Osteoblast (primary cell): ENCODE results near the gene CLTRN. TPM values are rescaled to one million over a fixed set of nuclear protein-coding genes. Genes with fewer than 3 reads are reported as not detected.
A peak's percentile ranks its signal among the peaks of the same experiment; 100 is the strongest.

Experiments used
- DNase-seq: peaks from one replicate; pipeline ENCODE4 v3.0.0; 2011; ENCODE audit warnings: low spot score, mixed read lengths; ENCODE audit not compliant: insufficient read length; ENCODE audit errors: missing footprints
- H2AFZ ChIP-seq: 2 replicates; pipeline ENCODE4 v1.6.0; 2011; ENCODE audit warnings: mild to moderate bottlenecking, low read length
- H3K27ac ChIP-seq: 2 replicates; pipeline ENCODE4 v1.5.1; 2011; ENCODE audit warnings: mild to moderate bottlenecking, low read depth, low read length, moderate library complexity
- H3K27me3 ChIP-seq: 2 replicates; pipeline ENCODE4 v1.6.0; 2012; ENCODE audit warnings: mild to moderate bottlenecking, control low read depth, inconsistent platforms, low read length, moderate library complexity; ENCODE audit not compliant: insufficient read depth
- H3K36me3 ChIP-seq: 2 replicates; pipeline ENCODE4 v1.5.1; 2011; ENCODE audit warnings: mild to moderate bottlenecking, low read length, control low read depth, moderate library complexity; ENCODE audit not compliant: insufficient read depth
- H3K4me1 ChIP-seq: 2 replicates; pipeline ENCODE4 v1.5.1; 2011; ENCODE audit warnings: mild to moderate bottlenecking, low read length, control low read depth, moderate library complexity; ENCODE audit not compliant: insufficient read depth
- H3K4me2 ChIP-seq: 2 replicates; pipeline ENCODE4 v1.6.0; 2011; ENCODE audit warnings: mild to moderate bottlenecking, low read length; ENCODE audit not compliant: insufficient read depth
- H3K4me3 ChIP-seq: fragments of 200-600 bp; sonication (generic); 3 replicates; pipeline ENCODE4 v1.5.1; 2012; ENCODE audit warnings: mild to moderate bottlenecking, low read length, inconsistent platforms; ENCODE audit not compliant: insufficient read depth
- H3K79me2 ChIP-seq: 2 replicates; pipeline ENCODE4 v1.6.0; 2012; ENCODE audit warnings: mild to moderate bottlenecking, low read length, control low read depth, inconsistent platforms; ENCODE audit not compliant: insufficient read depth
- H3K9me3 ChIP-seq: 2 replicates; pipeline ENCODE4 v1.5.1; 2011; ENCODE audit warnings: low read depth, low read length, control low read depth
- H4K20me1 ChIP-seq: 2 replicates; pipeline ENCODE4 v1.6.0; 2012; ENCODE audit warnings: mild to moderate bottlenecking, low read length, control low read depth; ENCODE audit not compliant: insufficient read depth
- total RNA-seq: library from RNA; depleted of rRNA; stranded (reverse); fragments of >200 nt; gene quantifications from 2 replicates; pipeline ENCODE4 v1.2.3, GENCODE V29; 2012
- TF ChIP-seq, protein P1 (sequence below): IDR thresholded peaks from 2 replicates; pipeline ENCODE4 v1.5.1; 2011; ENCODE audit warnings: mild to moderate bottlenecking, low read depth, low read length, moderate library complexity; ENCODE audit errors: extremely low read depth

CLTRN gene
- total RNA-seq, 1 donor: 0.36 TPM

DNA sequence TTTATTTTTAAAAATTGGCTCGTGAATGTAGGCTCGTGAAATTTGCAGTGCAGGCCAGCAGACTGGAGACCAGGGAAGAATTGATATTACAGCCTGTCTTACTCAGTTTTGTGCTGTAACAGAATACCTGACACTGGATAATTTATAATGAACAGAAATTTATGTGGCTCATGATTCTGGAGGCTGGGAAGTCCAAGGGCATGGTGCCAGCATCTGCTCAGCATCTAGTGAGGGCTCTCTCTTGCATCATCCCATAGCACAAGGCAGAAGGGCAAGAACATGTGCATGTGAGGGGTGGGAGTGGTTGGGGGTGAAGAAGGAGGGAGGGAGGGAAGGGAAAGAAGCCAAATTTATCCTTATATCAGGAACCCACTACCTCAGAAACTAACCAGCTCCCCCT lies 13.7 kb upstream of the CLTRN start:
- H3K27me3 ChIP-seq: no peaks in the 10 kb centered on the region
- H3K36me3 ChIP-seq: peaks cover 11% of the 10 kb centered on the region
- peaks cover 19% of the 10 kb centered on the region for H3K4me1 ChIP-seq
- H3K9me3 ChIP-seq: no peaks in the 10 kb centered on the region
- H3K27ac ChIP-seq: no peak overlapping the region
- H3K79me2 ChIP-seq: peaks cover 77% of the 10 kb centered on the region
- H3K4me2 ChIP-seq: no peak overlapping the region
- TF ChIP-seq, protein P1, sequence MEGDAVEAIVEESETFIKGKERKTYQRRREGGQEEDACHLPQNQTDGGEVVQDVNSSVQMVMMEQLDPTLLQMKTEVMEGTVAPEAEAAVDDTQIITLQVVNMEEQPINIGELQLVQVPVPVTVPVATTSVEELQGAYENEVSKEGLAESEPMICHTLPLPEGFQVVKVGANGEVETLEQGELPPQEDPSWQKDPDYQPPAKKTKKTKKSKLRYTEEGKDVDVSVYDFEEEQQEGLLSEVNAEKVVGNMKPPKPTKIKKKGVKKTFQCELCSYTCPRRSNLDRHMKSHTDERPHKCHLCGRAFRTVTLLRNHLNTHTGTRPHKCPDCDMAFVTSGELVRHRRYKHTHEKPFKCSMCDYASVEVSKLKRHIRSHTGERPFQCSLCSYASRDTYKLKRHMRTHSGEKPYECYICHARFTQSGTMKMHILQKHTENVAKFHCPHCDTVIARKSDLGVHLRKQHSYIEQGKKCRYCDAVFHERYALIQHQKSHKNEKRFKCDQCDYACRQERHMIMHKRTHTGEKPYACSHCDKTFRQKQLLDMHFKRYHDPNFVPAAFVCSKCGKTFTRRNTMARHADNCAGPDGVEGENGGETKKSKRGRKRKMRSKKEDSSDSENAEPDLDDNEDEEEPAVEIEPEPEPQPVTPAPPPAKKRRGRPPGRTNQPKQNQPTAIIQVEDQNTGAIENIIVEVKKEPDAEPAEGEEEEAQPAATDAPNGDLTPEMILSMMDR: no peak
- H3K4me3 ChIP-seq: no peak overlapping the region
- no peak for DNase-seq
- peaks cover 35% of the 10 kb centered on the region for H4K20me1 ChIP-seq
- no peak overlapping the region for H2AFZ ChIP-seq

DNA sequence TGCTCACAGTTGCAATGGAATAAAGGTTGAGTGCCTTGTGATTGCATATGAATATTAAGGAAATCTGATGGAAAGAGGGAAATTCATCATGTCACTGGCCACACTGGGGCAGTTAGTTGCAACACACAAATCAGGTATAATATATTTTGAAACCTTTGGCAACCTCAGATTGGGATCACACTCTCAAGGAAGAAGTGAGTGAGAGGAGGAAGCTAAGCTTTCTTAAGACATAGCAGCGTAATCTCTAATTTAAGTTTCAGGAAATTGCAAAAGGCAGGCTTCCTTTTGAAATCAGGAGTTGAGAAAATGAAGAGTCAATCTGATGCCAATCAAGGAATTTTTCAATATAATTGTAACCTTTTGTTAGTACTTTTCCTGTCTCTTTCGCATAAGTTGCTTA lies 12.3 kb upstream of the CLTRN start:
- TF ChIP-seq, protein P1: no peak
- Histone ChIP-seq H2AFZ (no peak overlapping the region), H3K9me3 (no peaks in the 10 kb centered on the region), H3K4me1 (peaks cover 19% of the 10 kb centered on the region), H3K27me3 (no peaks in the 10 kb centered on the region), H3K27ac (no peak overlapping the region), H3K4me2 (peak overlapping the region; percentile 98), H3K79me2 (peaks cover 65% of the 10 kb centered on the region), H3K36me3 (peaks cover 11% of the 10 kb centered on the region), H4K20me1 (peaks cover 29% of the 10 kb centered on the region), H3K4me3 (peak overlapping the region; percentile 98)
- DNase-seq: no peak

DNA sequence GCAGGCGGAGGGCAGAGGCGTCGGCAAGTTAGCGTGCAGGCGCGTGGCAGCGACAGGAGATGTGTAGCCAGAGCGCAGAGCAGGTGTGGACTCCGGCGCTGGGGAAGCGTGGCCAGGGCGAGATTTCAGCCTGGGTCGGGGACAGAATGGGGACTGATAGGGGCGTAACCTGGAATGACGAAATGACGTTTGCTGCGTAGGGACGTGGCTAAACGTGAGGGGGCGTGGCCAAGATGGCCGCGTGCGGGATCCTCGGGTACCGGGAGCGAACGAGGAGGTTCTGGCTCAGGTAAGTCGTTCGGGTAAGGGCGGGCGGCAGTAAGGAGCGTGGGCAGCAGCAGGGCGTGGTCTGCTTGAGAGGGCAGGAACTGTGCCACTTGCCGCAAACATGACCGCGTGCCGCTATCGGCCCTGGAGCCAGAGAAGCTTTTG lies 10.9 kb upstream of the CLTRN start:
- peak overlapping the region; percentile 99 for H3K27ac ChIP-seq
- peak overlapping the region; percentile 98 for H3K4me2 ChIP-seq
- H3K79me2 ChIP-seq: peaks cover 51% of the 10 kb centered on the region
- peak overlapping the region; percentile 100 for H2AFZ ChIP-seq
- H4K20me1 ChIP-seq: peaks cover 19% of the 10 kb centered on the region
- TF ChIP-seq, protein P1: no peak
- H3K9me3 ChIP-seq: no peaks in the 10 kb centered on the region
- H3K27me3 ChIP-seq: no peaks in the 10 kb centered on the region
- H3K36me3 ChIP-seq: peaks cover 7% of the 10 kb centered on the region
- H3K4me1 ChIP-seq: peaks cover 19% of the 10 kb centered on the region
- DNase-seq: peak; percentile 87
- H3K4me3 ChIP-seq: peak overlapping the region; percentile 98

GRCh38 chrX:15674841-15675489 lies 10.4 kb upstream of the CLTRN start:
- Histone ChIP-seq H3K4me1 (peaks cover 19% of the 10 kb centered on the region), H3K36me3 (peaks cover 7% of the 10 kb centered on the region), H4K20me1 (peaks cover 14% of the 10 kb centered on the region), H3K9me3 (no peaks in the 10 kb centered on the region), H3K4me2 (peak overlapping the region; percentile 98), H3K4me3 (peak overlapping the region; percentile 98), H2AFZ (peak overlapping the region; percentile 100), H3K27ac (peak overlapping the region; percentile 99), H3K79me2 (peaks cover 46% of the 10 kb centered on the region), H3K27me3 (no peaks in the 10 kb centered on the region)
- TF ChIP-seq, protein P1: no peak
- peak; percentile 90 for DNase-seq
